ENCODE results near the gene TMEM229B.

Gene TMEM229B

DNA sequence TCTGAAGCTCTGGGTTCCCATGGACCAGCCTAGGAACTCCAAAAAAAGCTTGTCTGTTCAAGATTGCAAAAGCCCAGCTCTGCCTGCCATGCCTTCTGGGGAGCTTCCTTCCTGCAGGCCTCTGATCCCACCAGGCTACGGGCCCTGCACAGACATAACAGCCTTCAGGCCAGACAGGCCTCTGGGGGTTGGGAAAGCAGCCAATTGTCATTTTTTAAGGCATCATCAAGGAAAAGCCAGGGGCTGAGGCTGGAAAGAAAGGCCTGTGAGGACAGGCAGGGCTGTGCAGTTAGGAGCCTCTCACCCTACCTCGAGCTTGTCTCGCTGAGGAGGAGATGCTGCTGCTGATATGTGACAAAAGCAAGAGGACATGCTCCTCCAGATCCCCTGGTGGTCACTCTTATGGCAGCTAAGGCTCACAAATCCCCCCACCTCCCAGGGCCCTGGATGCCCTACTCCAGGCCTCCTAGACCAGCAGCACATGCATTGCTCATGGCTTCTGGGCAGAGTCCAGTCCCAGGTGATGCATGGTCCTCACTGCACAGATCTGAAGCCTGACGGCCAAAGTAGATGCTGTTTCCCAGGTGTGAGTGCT lies 2.9 kb downstream of the TMEM229B start:
- no peak for DNase-seq

- no peak for DNase-seq
Measured at GRCh38 chr14:67483579-67484285, 4.8 kb downstream of the TMEM229B start.

GRCh38 chr14:67482231-67483164 lies 6.0 kb downstream of the TMEM229B start:
- DNase-seq, result no peak

GRCh38 chr14:67480011-67480410 lies 8.5 kb downstream of the TMEM229B start:
- peak; percentile 70 for DNase-seq

DNA sequence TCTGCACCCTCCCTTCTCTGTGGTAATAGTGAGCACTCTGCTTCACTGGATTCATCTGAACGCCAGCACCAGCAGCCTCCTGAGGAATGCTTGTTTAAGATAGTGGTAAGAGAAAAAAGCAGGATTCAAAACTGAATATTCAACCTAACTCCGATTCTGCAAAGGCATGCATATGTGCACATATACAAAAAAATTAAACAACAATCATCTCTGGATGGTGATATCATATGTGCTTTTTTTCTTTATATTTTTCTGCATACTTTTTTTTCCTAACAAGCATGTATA lies 9.8 kb downstream of the TMEM229B start:
- no peak for DNase-seq

GRCh38 chr14:67477926-67478799 lies 10.4 kb downstream of the TMEM229B start:
- peak; percentile 43 for DNase-seq

DNA sequence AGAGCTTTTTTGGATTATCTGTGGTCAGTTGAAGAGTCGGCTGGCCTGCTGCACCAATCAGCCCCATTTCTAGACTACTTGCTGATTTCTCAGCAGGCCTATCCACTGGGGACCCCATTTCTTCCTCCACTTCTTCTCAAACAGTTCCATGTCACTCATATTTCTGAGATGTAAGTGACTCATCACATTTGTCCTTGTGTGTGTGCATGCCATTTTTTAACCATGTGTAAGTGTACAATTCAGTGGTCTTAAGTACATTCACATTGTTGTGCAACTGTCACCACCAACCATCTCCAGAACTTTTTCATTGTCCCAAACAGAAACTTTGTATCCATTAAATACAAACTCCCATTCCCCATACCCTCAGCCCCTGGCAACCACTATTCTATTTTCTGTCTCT lies 14.2 kb downstream of the TMEM229B start:
- no peak for DNase-seq

DNA sequence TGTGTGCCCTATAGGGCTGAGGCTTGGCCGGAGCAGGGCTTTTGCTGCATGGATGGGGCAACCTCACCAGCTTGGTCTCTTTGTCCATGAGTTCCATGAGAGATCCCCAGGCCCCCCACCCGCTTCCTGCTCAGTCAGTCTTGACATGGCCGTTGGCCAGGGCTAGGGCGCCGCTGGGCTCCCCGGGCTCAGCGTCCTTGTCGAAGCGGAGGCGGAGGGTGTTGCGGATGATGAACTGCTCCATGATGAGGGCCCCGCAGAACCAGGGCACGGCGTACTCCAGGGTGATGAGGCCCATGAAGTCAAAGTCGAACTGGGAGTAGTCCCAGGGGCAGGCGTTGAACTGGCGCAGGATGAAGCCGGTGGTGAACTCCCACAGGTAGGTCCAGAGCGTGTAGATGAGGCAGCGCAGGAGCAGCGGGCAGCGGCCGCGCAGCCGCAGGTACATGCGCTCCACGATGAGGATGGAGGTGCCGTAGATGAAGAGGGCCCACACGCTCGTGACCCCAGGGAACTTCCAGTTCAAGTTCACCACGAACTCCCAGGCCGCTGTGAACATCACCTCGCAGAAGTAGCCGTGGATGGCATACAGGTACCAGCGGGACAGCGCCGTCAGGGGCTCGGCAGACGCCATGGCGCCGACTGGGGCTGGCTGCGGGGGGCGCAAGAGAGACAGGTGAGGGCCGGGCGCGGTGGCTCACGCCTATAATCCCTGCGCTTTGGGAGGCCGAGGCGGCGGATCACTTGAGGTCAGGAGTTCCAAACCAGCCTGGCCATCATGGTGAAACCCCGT lies 15.0 kb downstream of the TMEM229B start:
- DNase-seq, result no peak

DNA sequence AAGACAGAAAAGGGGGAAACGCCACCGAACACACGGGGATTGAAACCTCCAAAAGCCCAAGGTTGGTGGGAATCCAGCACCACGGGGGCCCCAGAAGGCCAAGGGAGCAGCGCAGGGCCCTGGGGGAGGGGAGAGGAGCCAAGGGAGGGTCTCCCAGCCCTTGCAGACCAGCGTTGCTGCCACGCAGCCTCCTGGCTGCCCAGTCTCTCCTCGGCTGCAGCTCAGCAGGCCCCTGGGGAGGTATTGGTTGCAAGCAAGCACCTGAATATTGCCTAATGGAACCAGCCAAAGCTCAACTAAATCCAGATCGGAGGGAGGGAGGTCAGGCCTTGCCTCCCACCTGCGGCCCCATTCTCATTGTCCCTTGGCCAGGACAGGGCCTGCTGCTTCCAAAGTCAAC lies 15.8 kb downstream of the TMEM229B start:
- no peak for DNase-seq

DNA sequence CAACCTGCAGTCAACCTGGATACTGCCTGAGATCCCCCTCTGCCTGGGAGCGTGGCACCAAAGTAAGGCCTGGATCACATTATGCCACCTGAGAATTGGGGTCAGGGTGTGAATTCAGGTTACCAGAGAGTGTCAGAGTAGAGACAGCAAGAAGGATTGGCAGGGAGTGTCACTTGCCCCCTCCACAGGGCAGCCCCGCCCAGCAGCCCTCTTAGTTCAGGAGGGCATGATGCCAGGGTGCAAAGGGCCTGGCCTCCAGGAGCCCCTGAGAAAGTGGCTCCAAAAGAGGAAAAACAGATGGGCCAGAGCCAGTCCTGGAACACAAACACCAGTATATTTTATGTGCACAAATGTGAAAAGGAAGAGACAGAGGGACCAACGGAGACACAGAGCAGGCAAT lies 18.6 kb downstream of the TMEM229B start:
- DNase-seq, result no peak

DNA sequence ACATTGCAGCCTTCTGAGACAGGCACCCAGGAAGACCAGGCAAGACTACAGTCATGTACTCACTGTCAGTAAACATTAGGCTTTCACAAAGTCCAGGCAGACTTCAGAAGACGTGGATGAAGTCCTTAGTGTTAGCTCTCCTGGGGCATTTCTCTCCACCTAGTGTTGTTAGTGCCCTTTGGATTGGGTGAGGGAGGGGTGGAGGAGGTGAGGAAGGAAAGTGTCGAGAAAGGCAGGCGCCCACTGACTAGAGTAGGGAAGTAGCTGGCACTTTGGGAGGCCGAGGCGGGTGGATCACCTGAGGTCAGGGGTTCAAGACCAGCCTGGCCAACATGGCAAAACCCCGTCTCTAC lies 20.2 kb downstream of the TMEM229B start:
- no peak for DNase-seq

DNA sequence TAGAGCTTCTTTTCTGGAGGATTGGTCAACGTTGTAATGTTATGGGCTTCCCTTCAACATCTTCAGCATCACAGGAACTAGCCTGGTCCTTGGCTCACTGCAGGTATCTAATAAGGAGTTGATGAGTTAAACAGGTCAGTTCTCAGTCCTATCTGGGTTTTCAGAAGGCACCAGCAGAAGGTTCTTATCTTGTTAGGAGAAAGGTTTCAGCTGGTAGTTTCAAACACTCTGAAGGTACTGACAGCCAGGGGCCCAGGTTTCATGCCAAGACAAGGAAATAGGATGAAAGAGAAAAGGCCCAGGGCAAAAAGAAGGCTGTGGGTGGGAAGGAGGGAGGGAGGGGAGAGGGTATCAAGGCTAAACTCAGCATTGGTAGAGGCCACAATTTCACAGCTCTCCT lies 21.4 kb downstream of the TMEM229B start:
- DNase-seq, result no peak

GRCh38 chr14:67464879-67465278 lies 23.6 kb downstream of the TMEM229B start:
- DNase-seq, result no peak

GRCh38 chr14:67464377-67464776 lies 24.1 kb downstream of the TMEM229B start:
- DNase-seq, result no peak

DNA sequence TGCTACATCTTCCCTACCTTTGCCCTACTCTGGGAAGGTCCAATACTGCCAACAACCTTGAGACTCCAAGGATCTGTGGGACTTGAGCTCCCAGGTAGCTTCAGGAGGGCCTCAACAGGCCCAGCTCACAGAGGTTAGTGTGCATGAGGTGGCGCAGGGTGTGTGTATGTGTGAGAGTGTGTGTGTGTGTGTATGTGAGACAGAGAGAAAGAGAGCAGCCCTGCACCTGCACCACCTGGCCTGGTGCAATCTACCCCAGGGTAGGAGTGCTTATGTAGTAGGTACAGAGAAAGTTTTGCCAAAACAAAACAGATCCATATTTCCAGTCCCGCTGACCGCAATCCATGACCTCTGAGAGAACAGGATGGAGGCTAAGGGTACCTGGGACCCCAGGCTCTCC lies 24.6 kb downstream of the TMEM229B start:
- no peak for DNase-seq

DNA sequence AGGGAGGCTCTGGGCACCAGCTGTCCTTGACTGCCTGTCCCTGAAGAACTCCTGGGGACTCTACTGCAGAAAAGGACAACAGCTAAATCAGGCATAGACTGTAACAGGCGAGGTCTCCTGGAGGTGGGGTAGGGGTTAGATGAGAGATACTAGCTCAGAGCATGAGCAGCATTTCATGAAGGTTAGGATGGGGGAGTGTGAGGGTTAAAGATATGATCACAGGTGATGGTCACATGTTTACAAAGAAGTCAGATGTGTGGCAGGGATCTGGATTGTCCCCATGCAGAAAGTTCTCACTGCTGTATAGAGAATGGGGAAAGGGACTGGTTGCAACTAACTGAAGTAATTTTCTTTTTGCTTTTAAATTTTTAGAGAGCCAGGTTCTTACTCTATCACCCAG lies 26.5 kb downstream of the TMEM229B start:
- no peak for DNase-seq

DNA sequence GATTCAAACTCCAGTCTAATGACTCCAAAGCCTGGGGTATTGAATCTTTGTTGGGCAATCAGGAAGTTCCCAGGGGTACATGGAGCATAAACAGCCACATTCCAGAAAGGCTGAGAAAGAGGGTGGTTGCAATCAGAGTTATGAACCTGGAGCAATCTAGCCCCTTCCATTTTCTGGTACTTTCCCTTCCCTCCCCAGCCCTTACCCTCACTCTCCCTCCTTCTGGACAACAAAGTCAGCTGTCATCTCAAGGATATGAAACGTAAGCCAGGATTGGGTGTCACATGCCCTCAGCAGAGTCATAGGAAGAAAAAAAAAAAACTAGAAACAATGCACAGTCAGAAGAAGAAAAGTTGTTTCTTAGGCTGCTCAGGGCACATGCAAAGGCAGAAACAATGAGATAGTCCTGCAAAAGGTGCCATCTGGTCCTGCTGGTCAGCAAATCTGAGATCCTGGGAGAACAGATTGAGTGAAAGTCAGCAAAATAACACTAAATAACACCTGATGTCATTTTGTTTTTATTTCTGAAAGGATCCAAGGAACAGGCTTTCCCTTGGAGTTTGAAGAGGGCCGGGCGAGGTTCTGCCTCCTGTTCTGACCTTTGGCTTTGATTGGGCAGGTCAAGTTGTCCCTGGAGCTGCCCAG lies 27.1 kb downstream of the TMEM229B start:
- no peak for DNase-seq

DNA sequence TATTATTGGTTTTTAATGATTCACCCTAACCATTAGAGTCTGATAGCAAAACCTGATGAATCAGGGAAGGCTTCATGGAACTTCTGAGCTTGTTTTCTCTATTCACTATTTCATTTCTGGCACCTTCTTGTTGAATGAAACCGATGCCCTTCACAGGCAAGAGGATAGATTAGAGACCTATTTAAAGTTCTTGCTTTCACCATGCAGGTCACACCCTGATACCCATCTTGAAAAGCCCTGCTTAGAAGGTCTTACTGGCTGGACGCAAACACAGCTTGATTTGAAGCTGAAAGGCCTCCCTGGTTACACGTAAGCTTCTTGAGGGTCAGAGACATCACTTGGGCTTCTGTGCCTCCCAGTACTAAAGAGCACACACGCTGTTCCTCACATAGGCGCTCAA lies 29.2 kb downstream of the TMEM229B start:
- DNase-seq, result no peak

DNA sequence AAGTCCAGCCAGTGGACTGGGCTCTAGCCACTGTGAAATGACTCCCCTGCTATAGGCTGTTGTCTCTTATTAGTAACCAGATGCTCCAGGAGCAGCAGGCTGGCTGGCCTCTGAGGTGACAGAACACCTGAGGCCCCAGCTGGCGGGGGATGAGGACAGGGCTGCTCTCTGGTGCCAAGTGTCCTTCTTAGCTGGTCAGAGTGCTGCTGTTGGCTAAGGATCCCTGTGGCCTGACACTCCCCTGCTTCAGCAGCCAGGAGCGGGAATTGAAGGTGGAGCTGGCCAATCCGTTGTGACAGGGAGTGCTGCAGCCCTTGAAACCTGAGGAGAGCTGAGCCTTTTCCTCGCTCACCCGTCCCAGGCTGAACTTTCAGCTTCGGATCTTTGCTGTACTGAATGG lies 30.7 kb downstream of the TMEM229B start:
- DNase-seq, result peak; percentile 87

DNA sequence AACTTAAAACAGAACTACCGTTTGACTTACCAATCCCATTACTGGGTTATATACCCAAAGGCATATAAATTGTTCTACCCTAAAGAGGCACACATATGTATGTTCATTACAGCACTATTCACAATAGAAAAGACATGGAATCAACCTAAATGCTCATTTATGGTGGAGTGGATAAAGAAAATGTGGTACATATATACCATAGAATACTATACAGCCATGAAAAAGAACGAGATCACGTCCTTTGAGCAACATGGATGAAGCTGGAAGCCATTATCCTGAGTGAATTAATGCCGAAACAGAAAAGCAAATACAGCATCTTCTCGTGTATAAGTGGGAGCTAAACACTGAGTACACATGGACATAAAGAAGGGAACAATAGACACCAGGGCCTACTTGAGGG lies 31.8 kb downstream of the TMEM229B start:
- DNase-seq, result no peak

DNA sequence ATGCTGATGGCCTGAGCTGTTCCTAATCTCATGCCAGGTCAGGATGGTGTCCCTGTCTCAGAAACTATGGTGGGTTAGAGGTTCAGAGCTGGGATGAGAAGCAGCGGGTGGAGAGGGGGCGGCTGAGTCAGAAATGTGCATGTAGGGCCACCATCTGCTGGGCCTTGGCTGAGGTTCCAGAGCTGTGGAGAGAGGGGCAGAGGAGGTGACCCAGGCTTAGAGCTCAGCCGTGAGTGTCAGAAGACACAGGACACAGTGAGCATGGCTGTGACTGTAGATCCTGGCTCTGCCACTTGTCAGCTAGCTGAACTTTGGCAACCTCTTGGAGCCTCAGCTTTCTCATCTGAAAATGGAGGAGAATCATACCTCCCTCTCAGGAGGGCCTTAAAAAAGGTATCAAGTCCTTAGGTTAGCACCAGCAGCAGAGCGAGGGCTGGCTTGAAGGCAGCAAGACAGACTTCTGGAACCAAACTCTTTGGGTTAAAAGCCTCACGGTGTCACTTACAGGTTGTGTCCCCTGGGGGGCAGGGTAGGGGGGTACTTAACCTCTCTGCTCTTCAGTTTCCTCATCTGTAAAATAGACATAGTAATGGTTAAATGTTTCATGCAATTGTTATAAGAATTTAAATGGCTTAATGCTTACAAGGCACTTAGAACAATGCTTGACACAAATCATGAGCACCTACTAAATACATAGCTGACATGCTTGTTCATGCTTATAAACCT lies 34.8 kb downstream of the TMEM229B start:
- DNase-seq, result no peak

Measured in NCI-H524 treated with DMSO at 0.1 percent for 48 hours (cell line).